HL-60 (cell line): Measurements from ENCODE around the gene GNB2.

Experiments used
- CTCF ChIP-seq: IDR thresholded peaks from one replicate; pipeline ENCODE4 v1.5.1; 2011; ENCODE audit warnings: low read length, control low read depth, inconsistent platforms; ENCODE audit not compliant: insufficient read depth
- GABPA ChIP-seq: IDR thresholded peaks from 2 replicates; pipeline ENCODE4 v1.6.1; 2012; ENCODE audit warnings: low read depth
- REST ChIP-seq: IDR thresholded peaks from 2 replicates; pipeline ENCODE4 v1.6.1; 2012; ENCODE audit warnings: low read depth; ENCODE audit not compliant: insufficient replicate concordance

- TF ChIP-seq CTCF (no peak), GABPA (no peak), REST (no peak)
These were observed 36.9 kb downstream of the GNB2 start for GRCh38 chr7:100710452-100710851.
